GM12891 (cell line): ENCODE results near the gene CBLB.

Experiments used
- POLR2A ChIP-seq: IDR thresholded peaks from 2 replicates; pipeline ENCODE4 v1.6.1; 2011; ENCODE audit warnings: low read depth, low read length, control low read depth
- POLR2AphosphoS5 ChIP-seq: IDR thresholded peaks from 2 replicates; pipeline ENCODE4 v1.6.1; 2011; ENCODE audit warnings: low read depth, low read length, control low read depth
- SPI1 ChIP-seq: IDR thresholded peaks from 2 replicates; pipeline ENCODE4 v1.6.1; 2011; ENCODE audit warnings: low read depth, low read length, control low read depth
- TAF1 ChIP-seq: IDR thresholded peaks from 2 replicates; pipeline ENCODE4 v1.6.1; 2011; ENCODE audit warnings: low read depth, low read length, control low read depth

- TF ChIP-seq POLR2A: no peak
- TF ChIP-seq TAF1: no peak
- no peak for TF ChIP-seq SPI1
- TF ChIP-seq POLR2AphosphoS5: no peak
Observed at GRCh38 chr3:105708980-105709379, 159.8 kb downstream of the CBLB start.
